ENCODE results near the gene KCNK2. TPM values are rescaled to one million over a fixed set of nuclear protein-coding genes. Genes with fewer than 3 reads are reported as not detected.

The KCNK2 gene
- total RNA-seq, 2 experiments from 2014 or later: not detected

- no peaks in the 10 kb centered on the region for H3K27me3 ChIP-seq (ENCODE audit: control insufficient read depth in 1 of 2, insufficient read depth in 2 of 2, low read length in 2 of 2)
- no peak overlapping the region for H3K27ac ChIP-seq (ENCODE audit: low read depth in 1 of 2, low read length in 2 of 2)
- Mint-ChIP-seq H3K9me3 (no peaks in the 10 kb centered on the region), H3K27me3 (no peaks in the 10 kb centered on the region), H3K27ac (no peak overlapping the region), H3K4me3 (no peak overlapping the region), H3K4me1 (ENCODE audit: low read depth) (no peaks in the 10 kb centered on the region), H3K36me3 (ENCODE audit: low read depth) (no peaks in the 10 kb centered on the region)
- no peak overlapping the region for H3K4me3 ChIP-seq (ENCODE audit: low read length)
- no peaks in the 10 kb centered on the region for H3K36me3 ChIP-seq (ENCODE audit: insufficient read depth, low read length)
- POLR2A ChIA-PET: no interaction called here
- no peak for TF ChIP-seq CTCF (IDR thresholded peaks at IDR 0.05)
- intact Hi-C loops (cut with DNase I, micrococcal nuclease): no loop called here
- no peaks in the 10 kb centered on the region for H3K9me3 ChIP-seq (ENCODE audit: control insufficient read depth in 1 of 2, insufficient read depth in 1 of 2, low read length in 2 of 2)
- ATAC-seq (ENCODE audit: poor library complexity) (no peak), DNase-seq (no peak)
- H3K4me1 ChIP-seq (ENCODE audit: insufficient read depth, low read length): no peaks in the 10 kb centered on the region
- CTCF ChIA-PET: no interaction called here
Observed at GRCh38 chr1:215210167-215210566, 127.6 kb downstream of the KCNK2 start.

GRCh38 chr1:215215846-215216245 lies 133.3 kb downstream of the KCNK2 start:
- no peak overlapping the region for H3K27ac Mint-ChIP-seq
- H3K9me3 ChIP-seq (ENCODE audit: control insufficient read depth in 1 of 2, insufficient read depth in 1 of 2, low read length in 2 of 2): no peaks in the 10 kb centered on the region
- no peak overlapping the region for H3K27ac ChIP-seq (ENCODE audit: low read depth in 1 of 2, low read length in 2 of 2)
- no peak for ATAC-seq (ENCODE audit: poor library complexity)
- ChIA-PET CTCF (no interaction called here), POLR2A (no interaction called here)
- H3K4me1 ChIP-seq (ENCODE audit: insufficient read depth, low read length): no peaks in the 10 kb centered on the region
- no peak for TF ChIP-seq CTCF (IDR thresholded peaks at IDR 0.05)
- intact Hi-C loops (cut with DNase I, micrococcal nuclease): no loop called here
- H3K4me1 Mint-ChIP-seq (ENCODE audit: low read depth): no peaks in the 10 kb centered on the region
- H3K36me3 ChIP-seq (ENCODE audit: insufficient read depth, low read length): no peaks in the 10 kb centered on the region
- no peak overlapping the region for H3K4me3 Mint-ChIP-seq
- H3K36me3 Mint-ChIP-seq (ENCODE audit: low read depth): no peaks in the 10 kb centered on the region
- H3K27me3 Mint-ChIP-seq: no peaks in the 10 kb centered on the region
- no peak overlapping the region for H3K4me3 ChIP-seq (ENCODE audit: low read length)
- DNase-seq: no peak
- H3K27me3 ChIP-seq (ENCODE audit: control insufficient read depth in 1 of 2, insufficient read depth in 2 of 2, low read length in 2 of 2): no peaks in the 10 kb centered on the region
- no peaks in the 10 kb centered on the region for H3K9me3 Mint-ChIP-seq

- Mint-ChIP-seq H3K9me3 (no peaks in the 10 kb centered on the region), H3K4me3 (no peak overlapping the region), H3K27ac (no peak overlapping the region), H3K27me3 (peaks cover 4% of the 10 kb centered on the region), H3K36me3 (ENCODE audit: low read depth) (no peaks in the 10 kb centered on the region), H3K4me1 (ENCODE audit: low read depth) (no peaks in the 10 kb centered on the region)
- H3K4me3 ChIP-seq (ENCODE audit: low read length): no peak overlapping the region
- no peaks in the 10 kb centered on the region for H3K4me1 ChIP-seq (ENCODE audit: insufficient read depth, low read length)
- no peaks in the 10 kb centered on the region for H3K36me3 ChIP-seq (ENCODE audit: insufficient read depth, low read length)
- DNase-seq: no peak
- H3K9me3 ChIP-seq (ENCODE audit: control insufficient read depth in 1 of 2, insufficient read depth in 1 of 2, low read length in 2 of 2): no peaks in the 10 kb centered on the region
- H3K27me3 ChIP-seq (ENCODE audit: control insufficient read depth in 1 of 2, insufficient read depth in 2 of 2, low read length in 2 of 2): no peaks in the 10 kb centered on the region
- no peak for TF ChIP-seq CTCF (IDR thresholded peaks at IDR 0.05)
- ChIA-PET CTCF (no interaction called here), POLR2A (no interaction called here)
- intact Hi-C loops (cut with DNase I, micrococcal nuclease): no loop called here
- no peak for ATAC-seq (ENCODE audit: poor library complexity)
- no peak overlapping the region for H3K27ac ChIP-seq (ENCODE audit: low read depth in 1 of 2, low read length in 2 of 2)
Observed at GRCh38 chr1:215219372-215219771, 136.8 kb downstream of the KCNK2 start.
